ENCODE data around the gene SMARCA1. TPM values are rescaled to one million over a fixed set of nuclear protein-coding genes. Genes with fewer than 3 reads are reported as not detected.

The SMARCA1 gene
- total RNA-seq, 3 donors from 2014 or later: 3.1 to 31.6 (median 6.0) TPM

GRCh38 chrX:129494887-129495286, 28.4 kb downstream of the SMARCA1 start:
- no peak overlapping the region for H3K4me3 ChIP-seq
- no peaks in the 10 kb centered on the region for H3K36me3 ChIP-seq (ENCODE audit: low read depth)
- DNase-seq: no peak
- ATAC-seq: no peak
- no peaks in the 10 kb centered on the region for H3K4me1 ChIP-seq (ENCODE audit: low read depth)
- no peak for TF ChIP-seq CTCF (IDR thresholded peaks at IDR 0.05)
- no peaks in the 10 kb centered on the region for H3K9me3 ChIP-seq
- intact Hi-C loops (cut with DNase I, micrococcal nuclease): no loop called here

- ATAC-seq: no peak
- TF ChIP-seq CTCF (IDR thresholded peaks at IDR 0.05): no peak
- H3K4me3 ChIP-seq: no peak overlapping the region
- H3K9me3 ChIP-seq: no peaks in the 10 kb centered on the region
- no peaks in the 10 kb centered on the region for H3K4me1 ChIP-seq (ENCODE audit: low read depth)
- intact Hi-C loops (cut with DNase I, micrococcal nuclease): no loop called here
- no peak for DNase-seq
- no peaks in the 10 kb centered on the region for H3K36me3 ChIP-seq (ENCODE audit: low read depth)
These were observed 29.6 kb downstream of the SMARCA1 start for GRCh38 chrX:129493643-129494042.

- intact Hi-C loops (cut with DNase I, micrococcal nuclease): no loop called here
- Histone ChIP-seq H3K4me1 (ENCODE audit: low read depth) (no peaks in the 10 kb centered on the region), H3K9me3 (no peaks in the 10 kb centered on the region), H3K36me3 (ENCODE audit: low read depth) (no peaks in the 10 kb centered on the region), H3K4me3 (no peak overlapping the region)
- ATAC-seq: no peak
- DNase-seq: no peak
- TF ChIP-seq CTCF (IDR thresholded peaks at IDR 0.05): no peak
These were observed 33.0 kb downstream of the SMARCA1 start for GRCh38 chrX:129490330-129490729.

GRCh38 chrX:129488359-129488758, 34.9 kb downstream of the SMARCA1 start:
- no peaks in the 10 kb centered on the region for H3K9me3 ChIP-seq
- DNase-seq (no peak), ATAC-seq (no peak)
- intact Hi-C loops (cut with DNase I, micrococcal nuclease): no loop called here
- TF ChIP-seq CTCF (IDR thresholded peaks at IDR 0.05): no peak
- no peaks in the 10 kb centered on the region for H3K36me3 ChIP-seq (ENCODE audit: low read depth)
- no peaks in the 10 kb centered on the region for H3K4me1 ChIP-seq (ENCODE audit: low read depth)
- no peak overlapping the region for H3K4me3 ChIP-seq

- DNase-seq: no peak
- H3K36me3 ChIP-seq (ENCODE audit: low read depth): no peaks in the 10 kb centered on the region
- H3K4me3 ChIP-seq: no peak overlapping the region
- intact Hi-C loops (cut with DNase I, micrococcal nuclease): no loop called here
- no peak for TF ChIP-seq CTCF (IDR thresholded peaks at IDR 0.05)
- no peak for ATAC-seq
- no peaks in the 10 kb centered on the region for H3K4me1 ChIP-seq (ENCODE audit: low read depth)
- no peaks in the 10 kb centered on the region for H3K9me3 ChIP-seq
These were observed 42.4 kb downstream of the SMARCA1 start for GRCh38 chrX:129480889-129481288.

- Histone ChIP-seq H3K9me3 (no peaks in the 10 kb centered on the region), H3K4me1 (ENCODE audit: low read depth) (no peaks in the 10 kb centered on the region), H3K36me3 (ENCODE audit: low read depth) (no peaks in the 10 kb centered on the region), H3K4me3 (no peak overlapping the region)
- no peak for DNase-seq
- ATAC-seq: no peak
- TF ChIP-seq CTCF (IDR thresholded peaks at IDR 0.05): no peak
- intact Hi-C loops (cut with DNase I, micrococcal nuclease): no loop called here
These were observed 44.8 kb downstream of the SMARCA1 start for GRCh38 chrX:129478516-129478915.

Data from mucosa of descending colon (tissue), 3 donors.